Trophoblast cell (in vitro differentiated cells and primary cell): ENCODE data around the gene DUS2.
"Not testable (repeated sequence)": the region's sequence is repeated elsewhere in the genome, so short reads cannot be mapped to it uniquely, and the experiment has no call there.

Experiments
- DNase-seq, 2 donors: peaks; one replicate each; pipeline ENCODE4 v3.0.0-alpha.2; 2016
- H2AFZ ChIP-seq: 2 replicates; pipeline ENCODE4 v1.6.1; 2013; ENCODE audit warnings: low read length, moderate library complexity, mild to moderate bottlenecking; ENCODE audit not compliant: insufficient read depth, poor library complexity
- H2AK5ac ChIP-seq: 2 replicates; pipeline ENCODE4 v1.6.1; 2013; ENCODE audit warnings: mild to moderate bottlenecking, low read length
- H2BK120ac ChIP-seq: 2 replicates; pipeline ENCODE4 v1.6.1; 2013; ENCODE audit warnings: low read length, mild to moderate bottlenecking, moderate library complexity; ENCODE audit not compliant: insufficient read depth, poor library complexity
- H2BK12ac ChIP-seq: 2 replicates; pipeline ENCODE4 v1.6.1; 2013; ENCODE audit warnings: mild to moderate bottlenecking, low read length, moderate library complexity
- H2BK5ac ChIP-seq: 2 replicates; pipeline ENCODE4 v1.6.1; 2013; ENCODE audit warnings: low read length, low read depth, moderate library complexity, mild to moderate bottlenecking; ENCODE audit not compliant: poor library complexity
- H3K14ac ChIP-seq: 2 replicates; pipeline ENCODE4 v1.6.1; 2013; ENCODE audit warnings: mild to moderate bottlenecking, low read length
- H3K18ac ChIP-seq: 2 replicates; pipeline ENCODE4 v1.6.1; 2013; ENCODE audit warnings: mild to moderate bottlenecking, low read length
- H3K23ac ChIP-seq: 2 replicates; pipeline ENCODE4 v1.6.1; 2013; ENCODE audit warnings: low read length
- H3K27ac ChIP-seq: 2 replicates; pipeline ENCODE4 v1.5.1; 2013; ENCODE audit warnings: low read depth, mild to moderate bottlenecking, inconsistent platforms, low read length, moderate library complexity
- H3K27me3 ChIP-seq: 2 replicates; pipeline ENCODE4 v1.6.1; 2013; ENCODE audit warnings: inconsistent platforms, mild to moderate bottlenecking, low read length, moderate library complexity; ENCODE audit not compliant: insufficient read depth
- H3K36me3 ChIP-seq, 2 experiments: 1 replicate in 1 of 2; 2 replicates in 1 of 2; pipeline ENCODE4 v1.6.1; 2013; ENCODE audit warnings: low read length in 2 of 2, mild to moderate bottlenecking in 2 of 2, moderate library complexity in 1 of 2; ENCODE audit not compliant: insufficient read depth in 2 of 2, control insufficient read depth in 1 of 2
- H3K4ac ChIP-seq: 2 replicates; pipeline ENCODE4 v1.6.1; 2013; ENCODE audit warnings: low read depth, mild to moderate bottlenecking, low read length, moderate library complexity
- H3K4me1 ChIP-seq, 2 experiments: 1 replicate in 1 of 2; 2 replicates in 1 of 2; pipeline ENCODE4 v1.6.1; 2013; ENCODE audit warnings: low read length in 2 of 2, mild to moderate bottlenecking in 2 of 2, moderate library complexity in 1 of 2; ENCODE audit not compliant: insufficient read depth in 2 of 2, control insufficient read depth in 1 of 2
- H3K4me2 ChIP-seq: 2 replicates; pipeline ENCODE4 v1.6.1; 2013; ENCODE audit warnings: inconsistent platforms, mild to moderate bottlenecking, low read length, moderate library complexity
- H3K4me3 ChIP-seq: 2 replicates; pipeline ENCODE4 v1.5.1; 2013; ENCODE audit warnings: mild to moderate bottlenecking, low read depth, low read length, inconsistent platforms
- H3K79me1 ChIP-seq: one replicate; pipeline ENCODE4 v1.6.1; 2013; ENCODE audit warnings: low read length
- H3K79me2 ChIP-seq: 2 replicates; pipeline ENCODE4 v1.6.1; 2013; ENCODE audit warnings: low read length, mild to moderate bottlenecking; ENCODE audit not compliant: control insufficient read depth, insufficient read depth, poor library complexity
- H3K9ac ChIP-seq: 2 replicates; pipeline ENCODE4 v1.6.1; 2013; ENCODE audit warnings: mild to moderate bottlenecking, low read length
- H3K9me3 ChIP-seq: 2 replicates; pipeline ENCODE4 v1.6.1; 2013; ENCODE audit warnings: low read depth, mild to moderate bottlenecking, control low read depth, inconsistent platforms, low read length; ENCODE audit not compliant: insufficient read depth
- H4K12ac ChIP-seq: 2 replicates; pipeline ENCODE4 v1.6.1; 2013; ENCODE audit warnings: low read depth, mild to moderate bottlenecking, low read length, moderate library complexity
- H4K8ac ChIP-seq: 2 replicates; pipeline ENCODE4 v1.6.1; 2013; ENCODE audit warnings: low read depth, mild to moderate bottlenecking, low read length, moderate library complexity
- H4K91ac ChIP-seq: one replicate; pipeline ENCODE4 v1.6.1; 2013; ENCODE audit warnings: low read depth, mild to moderate bottlenecking, low read length, moderate library complexity
- WGBS: extraction: QIAGEN DNeasy Blood & Tissue Kit; methylation state at CpG from one replicate; pipeline ENCODE4 v1.1.7; 2013; ENCODE audit warnings: missing lambda C conversion rate; ENCODE audit not compliant: insufficient read length, insufficient coverage; ENCODE audit errors: extremely low coverage; 5-methylcytosine and 5-hydroxymethylcytosine counted together

DUS2 gene

DNA sequence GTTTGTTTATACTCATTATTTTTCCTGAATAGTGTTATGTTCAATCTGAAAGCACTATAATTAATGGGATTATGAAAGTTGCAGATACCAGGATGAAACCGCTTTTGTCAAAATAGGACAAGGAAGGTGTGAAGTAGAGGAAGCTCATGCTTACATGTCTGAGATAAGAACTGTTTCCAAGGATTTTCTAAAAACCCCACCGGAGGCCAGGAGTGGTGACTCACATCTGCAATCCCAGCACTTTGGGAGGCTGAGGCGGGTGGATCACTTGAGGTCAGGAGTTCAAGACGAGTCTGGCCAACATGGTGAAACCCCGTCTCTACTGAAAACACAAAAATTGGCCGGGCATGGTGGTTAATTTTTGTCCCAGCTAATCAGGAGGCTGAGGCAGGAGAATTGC lies 7.0 kb downstream of the DUS2 start:
- no CpG with 5 or more reads among the region's 6 CpGs for WGBS
- peak; percentile 30 to 50 for DNase-seq
- H3K27ac ChIP-seq: not testable (repeated sequence)

DNA sequence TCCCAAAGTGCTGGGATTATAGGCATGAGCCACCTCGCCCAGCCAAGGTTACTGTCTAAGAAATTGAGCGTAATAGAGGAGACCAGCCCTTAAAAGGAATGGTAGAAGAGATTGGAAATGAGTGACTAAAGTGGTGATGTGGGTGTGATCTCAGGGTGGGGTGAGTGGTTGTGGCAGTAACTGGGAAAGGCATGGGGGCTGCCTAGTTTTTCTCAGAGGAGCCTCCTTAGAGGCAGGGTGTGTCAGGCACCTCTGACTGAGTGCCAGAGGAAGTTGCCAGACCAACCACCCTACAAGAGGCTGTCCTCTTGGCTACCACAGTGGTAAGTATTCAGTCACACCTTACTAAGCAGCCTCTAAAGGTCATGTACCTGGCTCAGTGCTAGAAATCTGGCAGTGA lies 8.9 kb downstream of the DUS2 start:
- Histone ChIP-seq H3K36me3 (peaks cover 0 to 2% of the 10 kb centered on the region in 2 experiments), H2BK12ac (no peak overlapping the region)
- no CpG with 5 or more reads among the region's 2 CpGs for WGBS

More for the DNA sequence above, 7.0 kb downstream of the DUS2 start:
- not testable (repeated sequence) for H4K12ac ChIP-seq, H3K79me1 ChIP-seq, H4K91ac ChIP-seq, H2AK5ac ChIP-seq, H3K36me3 ChIP-seq, H3K79me2 ChIP-seq, H3K4me3 ChIP-seq, H3K18ac ChIP-seq, H3K4ac ChIP-seq, H3K23ac ChIP-seq, H3K9ac ChIP-seq, H3K9me3 ChIP-seq, H4K8ac ChIP-seq, H2BK12ac ChIP-seq, H2BK5ac ChIP-seq, H3K27me3 ChIP-seq, H2BK120ac ChIP-seq, H3K14ac ChIP-seq, H3K4me1 ChIP-seq, H3K4me2 ChIP-seq, H2AFZ ChIP-seq

DNA sequence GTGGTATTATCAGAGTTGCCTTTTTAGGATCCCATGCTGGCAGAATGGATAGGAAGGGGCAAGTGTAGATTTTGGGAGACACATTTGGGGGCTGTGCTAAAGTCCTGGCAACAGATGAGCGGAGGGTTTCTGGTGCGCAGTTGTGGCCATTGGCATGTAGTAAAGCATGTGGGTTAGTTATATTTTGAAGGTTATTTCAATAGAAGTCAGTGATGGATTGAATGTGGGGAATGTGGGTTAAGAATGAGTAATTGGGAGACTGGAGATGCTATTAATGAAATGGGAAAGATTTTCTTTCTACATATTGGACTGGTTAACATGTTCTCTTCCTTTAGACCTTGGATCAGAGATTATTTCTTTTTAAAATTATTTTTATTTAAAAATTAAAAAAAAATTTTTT lies 10.0 kb downstream of the DUS2 start:
- no peak overlapping the region for H4K91ac ChIP-seq
- H2AFZ ChIP-seq: no peak overlapping the region
- no peaks in the 10 kb centered on the region for H3K9me3 ChIP-seq
- no peak overlapping the region for H2AK5ac ChIP-seq
- H3K79me1 ChIP-seq: no peaks in the 10 kb centered on the region
- no peak for DNase-seq
- no peak overlapping the region for H3K14ac ChIP-seq
- no peaks in the 10 kb centered on the region for H3K27me3 ChIP-seq
- no peak overlapping the region for H3K4me2 ChIP-seq
- H4K8ac ChIP-seq: no peak overlapping the region
- no peak overlapping the region for H3K27ac ChIP-seq
- no peak overlapping the region for H3K23ac ChIP-seq
- H3K4me1 ChIP-seq: no peaks in the 10 kb centered on the region
- WGBS: no CpG with 5 or more reads among the region's 2 CpGs
- no peaks in the 10 kb centered on the region for H3K79me2 ChIP-seq
- H3K4ac ChIP-seq: no peak overlapping the region
- no peak overlapping the region for H2BK120ac ChIP-seq
- no peak overlapping the region for H2BK5ac ChIP-seq
- no peak overlapping the region for H4K12ac ChIP-seq
- H3K18ac ChIP-seq: no peak overlapping the region
- peaks cover 2 to 3% of the 10 kb centered on the region in 2 experiments for H3K36me3 ChIP-seq
- H2BK12ac ChIP-seq: no peak overlapping the region
- H3K9ac ChIP-seq: no peak overlapping the region
- H3K4me3 ChIP-seq: no peak overlapping the region

More for the DNA sequence above, 8.9 kb downstream of the DUS2 start:
- Histone ChIP-seq H3K4me1 (no peaks in the 10 kb centered on the region), H2AFZ (no peak overlapping the region), H3K4me3 (no peak overlapping the region), H3K4me2 (no peak overlapping the region), H4K91ac (no peak overlapping the region), H3K27me3 (no peaks in the 10 kb centered on the region), H3K4ac (no peak overlapping the region), H3K9ac (no peak overlapping the region), H2BK120ac (no peak overlapping the region), H4K8ac (no peak overlapping the region), H2AK5ac (no peak overlapping the region), H4K12ac (no peak overlapping the region), H2BK5ac (no peak overlapping the region), H3K79me2 (no peaks in the 10 kb centered on the region), H3K79me1 (no peaks in the 10 kb centered on the region), H3K14ac (no peak overlapping the region), H3K18ac (no peak overlapping the region), H3K9me3 (no peaks in the 10 kb centered on the region), H3K23ac (no peak overlapping the region), H3K27ac (no peak overlapping the region)
- peak in 1 of 2 donors; percentile 23 for DNase-seq

DNA sequence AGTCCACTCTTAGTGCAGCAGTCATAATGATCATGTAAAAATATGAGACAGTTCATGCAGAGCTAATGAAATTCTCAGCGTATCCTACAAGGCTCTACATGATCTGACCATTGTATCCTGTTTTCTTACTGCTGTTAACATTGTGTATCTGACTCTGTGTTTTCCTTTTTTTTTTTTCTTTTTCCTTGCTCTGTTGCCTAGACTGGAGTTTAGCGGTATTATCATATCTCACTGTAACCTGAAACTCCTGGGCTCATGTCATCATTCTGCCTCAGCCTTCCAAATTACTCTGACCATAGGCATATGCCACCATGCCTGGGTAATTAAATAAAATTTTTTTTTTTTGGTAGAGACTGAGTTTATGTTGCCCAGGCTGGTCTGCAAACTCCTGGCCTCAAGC lies 12.1 kb downstream of the DUS2 start:
- Histone ChIP-seq H3K27me3 (no peaks in the 10 kb centered on the region), H4K12ac (no peak overlapping the region), H3K9me3 (no peaks in the 10 kb centered on the region), H3K4me3 (no peak overlapping the region), H3K4me1 (no peaks in the 10 kb centered on the region), H2BK5ac (no peak overlapping the region), H3K4me2 (no peak overlapping the region), H2AFZ (no peak overlapping the region), H2BK120ac (no peak overlapping the region), H3K9ac (no peak overlapping the region), H3K79me1 (no peaks in the 10 kb centered on the region), H2AK5ac (no peak overlapping the region), H3K18ac (no peak overlapping the region), H4K91ac (no peak overlapping the region), H3K14ac (no peak overlapping the region), H3K79me2 (no peaks in the 10 kb centered on the region), H4K8ac (no peak overlapping the region), H3K36me3 (peaks cover 3 to 8% of the 10 kb centered on the region in 2 experiments), H2BK12ac (no peak overlapping the region), H3K23ac (no peak overlapping the region), H3K27ac (no peak overlapping the region), H3K4ac (no peak overlapping the region)
- no peak for DNase-seq
- WGBS: no CpG with 5 or more reads among the region's 2 CpGs
